WTC11 (cell line): ENCODE measurements around the gene ATXN7. TPM values are rescaled to one million over a fixed set of nuclear protein-coding genes. Genes with fewer than 3 reads are reported as not detected.

Experiments
- ATAC-seq: fragments of 200-7000 bp; cut with Tn5 transposase; 2 replicates; pipeline ENCODE4 v1.10.0; 2021; ENCODE audit warnings: mild to moderate bottlenecking, moderate library complexity
- CTCF ChIA-PET: fragments of 300-600 bp; sonication (Branson Sonifier 250); formaldehyde crosslinking; loops from one replicate; lab custom pipeline; 2021; ENCODE audit warnings: antibody characterized with exemption; lab: Charles Lee
- POLR2A ChIA-PET: fragments of 350-600 bp; sonication (Branson Sonifier 250); formaldehyde crosslinking; loops from one replicate; lab custom pipeline; 2021; ENCODE audit warnings: antibody characterized with exemption; lab: Charles Lee
- DNase-seq: peaks from one replicate; pipeline ENCODE4 v3.0.0; 2021; ENCODE audit warnings: low spot score
- H3K27ac Mint-ChIP-seq: 2 replicates; pipeline ENCODE4 v1.8.0; 2021; ENCODE audit warnings: mixed read lengths
- H3K27me3 Mint-ChIP-seq: 2 replicates; pipeline ENCODE4 v1.8.0; 2021; ENCODE audit warnings: low read depth, mild to moderate bottlenecking, moderate library complexity, mixed read lengths
- H3K36me3 Mint-ChIP-seq: 2 replicates; pipeline ENCODE4 v1.8.0; 2021; ENCODE audit warnings: mixed read lengths
- H3K4me1 Mint-ChIP-seq: 2 replicates; pipeline ENCODE4 v1.8.0; 2022; ENCODE audit warnings: mixed read lengths
- H3K4me3 Mint-ChIP-seq: 2 replicates; pipeline ENCODE4 v1.8.0; 2021; ENCODE audit warnings: mild to moderate bottlenecking, moderate library complexity, mixed read lengths
- H3K9me3 Mint-ChIP-seq: 2 replicates; pipeline ENCODE4 v1.8.0; 2021; ENCODE audit warnings: mixed read lengths
- CBFB ChIP-seq: sonication (generic); formaldehyde crosslinking; IDR thresholded peaks from 2 replicates; pipeline ENCODE4 v1.8.1; 2022; ENCODE audit warnings: mild to moderate bottlenecking, low read depth, missing genetic modification reagents
- CREM ChIP-seq: sonication (generic); formaldehyde crosslinking; IDR thresholded peaks from 2 replicates; pipeline ENCODE4 v1.8.1; 2022; ENCODE audit warnings: mild to moderate bottlenecking, missing genetic modification reagents, moderate library complexity
- ETV6 ChIP-seq: sonication (generic); formaldehyde crosslinking; IDR thresholded peaks from 2 replicates; pipeline ENCODE4 v1.8.1; 2022; ENCODE audit warnings: mild to moderate bottlenecking, missing genetic modification reagents
- HMGA2 ChIP-seq: fragments of 250-450 bp; sonication (Bioruptor Pico); IDR thresholded peaks from 2 replicates; pipeline ENCODE4 v1.4.0; 2021; ENCODE audit warnings: mild to moderate bottlenecking, moderate library complexity
- HMGXB4 ChIP-seq: sonication (generic); formaldehyde crosslinking; IDR thresholded peaks from 2 replicates; pipeline ENCODE4 v1.8.1; 2023; ENCODE audit warnings: mild to moderate bottlenecking, moderate library complexity, missing genetic modification reagents
- KAT7 ChIP-seq: sonication (generic); formaldehyde crosslinking; IDR thresholded peaks from 2 replicates; pipeline ENCODE4 v1.8.1; 2023; ENCODE audit warnings: missing genetic modification reagents, mild to moderate bottlenecking, borderline replicate concordance
- PREB ChIP-seq: sonication (generic); formaldehyde crosslinking; IDR thresholded peaks from 2 replicates; pipeline ENCODE4 v1.8.1; 2022; ENCODE audit warnings: mild to moderate bottlenecking, missing genetic modification reagents, moderate library complexity, borderline replicate concordance
- RELA ChIP-seq: sonication (generic); formaldehyde crosslinking; IDR thresholded peaks from 2 replicates; pipeline ENCODE4 v1.8.1; 2022; ENCODE audit warnings: missing genetic modification reagents, mild to moderate bottlenecking, borderline replicate concordance
- RORB ChIP-seq: fragments of 250-450 bp; sonication (Bioruptor Pico); IDR thresholded peaks from 2 replicates; pipeline ENCODE4 v1.9.0; 2021; ENCODE audit warnings: mild to moderate bottlenecking
- SOX15 ChIP-seq: fragments of 250-450 bp; sonication (Bioruptor Pico); IDR thresholded peaks from 2 replicates; pipeline ENCODE4 v1.9.0; 2021; ENCODE audit warnings: mild to moderate bottlenecking
- STAT6 ChIP-seq: sonication (generic); formaldehyde crosslinking; conservative IDR thresholded peaks from 2 replicates; pipeline ENCODE4 v1.8.1; 2023; ENCODE audit warnings: mild to moderate bottlenecking, low read depth, missing genetic modification reagents, moderate library complexity
- TEAD4 ChIP-seq: sonication (generic); formaldehyde crosslinking; IDR thresholded peaks from 2 replicates; pipeline ENCODE4 v1.8.0; 2022; ENCODE audit warnings: mild to moderate bottlenecking, missing genetic modification reagents
- TP53 ChIP-seq: sonication (generic); formaldehyde crosslinking; IDR thresholded peaks from 2 replicates; pipeline ENCODE4 v1.8.1; 2023; ENCODE audit warnings: mild to moderate bottlenecking, missing genetic modification reagents
- ZNF138 ChIP-seq: sonication (generic); formaldehyde crosslinking; conservative IDR thresholded peaks from 2 replicates; pipeline ENCODE4 v1.8.1; 2022; ENCODE audit warnings: mild to moderate bottlenecking, moderate library complexity, missing genetic modification reagents
- ZNF232 ChIP-seq: sonication (generic); formaldehyde crosslinking; IDR thresholded peaks from 2 replicates; pipeline ENCODE4 v1.8.0; 2022; ENCODE audit warnings: mild to moderate bottlenecking, missing genetic modification reagents
- ZSCAN18 ChIP-seq: fragments of 250-450 bp; sonication (Bioruptor Pico); IDR thresholded peaks from 2 replicates; pipeline ENCODE4 v2.1.2; 2022; ENCODE audit warnings: mild to moderate bottlenecking, moderate library complexity
- total RNA-seq: library from RNA; stranded (reverse); gene quantifications from 3 replicates; pipeline ENCODE4 v1.2.3, GENCODE V29; 2021
- TF ChIP-seq, protein P1 (sequence below): sonication (generic); formaldehyde crosslinking; IDR thresholded peaks from 2 replicates; pipeline ENCODE4 v1.8.1; 2022; ENCODE audit warnings: low read depth, missing genetic modification reagents, borderline replicate concordance
- TF ChIP-seq, protein P2 (sequence below): sonication (generic); formaldehyde crosslinking; IDR thresholded peaks from 2 replicates; pipeline ENCODE4 v1.8.0; 2023; ENCODE audit warnings: mild to moderate bottlenecking, missing genetic modification reagents
- TF ChIP-seq, protein P3 (sequence below): fragments of 250-450 bp; sonication (Bioruptor Pico); conservative IDR thresholded peaks from 2 replicates; pipeline ENCODE4 v1.9.0; 2021; ENCODE audit warnings: mild to moderate bottlenecking

The ATXN7 gene
- total RNA-seq, 1 experiment from 2014 or later = 11.7 TPM

- no peaks in the 10 kb centered on the region for H3K27me3 Mint-ChIP-seq
- CTCF ChIA-PET = no interaction called here
These were observed 156.2 kb downstream of the ATXN7 start for GRCh38 chr3:64019879-64020278.

More at GRCh38 chr3:64019879-64020278, 156.2 kb downstream of the ATXN7 start:
- Mint-ChIP-seq H3K36me3 (peaks cover 54% of the 10 kb centered on the region), H3K9me3 (no peaks in the 10 kb centered on the region), H3K4me3 (no peak overlapping the region), H3K4me1 (peaks cover 13% of the 10 kb centered on the region), H3K27ac (no peak overlapping the region)
- ATAC-seq = no peak
- DNase-seq = no peak
- POLR2A ChIA-PET = no interaction called here
- TF ChIP-seq, protein P1, sequence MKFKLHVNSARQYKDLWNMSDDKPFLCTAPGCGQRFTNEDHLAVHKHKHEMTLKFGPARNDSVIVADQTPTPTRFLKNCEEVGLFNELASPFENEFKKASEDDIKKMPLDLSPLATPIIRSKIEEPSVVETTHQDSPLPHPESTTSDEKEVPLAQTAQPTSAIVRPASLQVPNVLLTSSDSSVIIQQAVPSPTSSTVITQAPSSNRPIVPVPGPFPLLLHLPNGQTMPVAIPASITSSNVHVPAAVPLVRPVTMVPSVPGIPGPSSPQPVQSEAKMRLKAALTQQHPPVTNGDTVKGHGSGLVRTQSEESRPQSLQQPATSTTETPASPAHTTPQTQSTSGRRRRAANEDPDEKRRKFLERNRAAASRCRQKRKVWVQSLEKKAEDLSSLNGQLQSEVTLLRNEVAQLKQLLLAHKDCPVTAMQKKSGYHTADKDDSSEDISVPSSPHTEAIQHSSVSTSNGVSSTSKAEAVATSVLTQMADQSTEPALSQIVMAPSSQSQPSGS (CRISPR knock-in tag) = no peak
- no peak for TF ChIP-seq SOX15 (CRISPR knock-in tag)
- TF ChIP-seq TP53 (CRISPR knock-in tag) = no peak
- TF ChIP-seq, protein P2, sequence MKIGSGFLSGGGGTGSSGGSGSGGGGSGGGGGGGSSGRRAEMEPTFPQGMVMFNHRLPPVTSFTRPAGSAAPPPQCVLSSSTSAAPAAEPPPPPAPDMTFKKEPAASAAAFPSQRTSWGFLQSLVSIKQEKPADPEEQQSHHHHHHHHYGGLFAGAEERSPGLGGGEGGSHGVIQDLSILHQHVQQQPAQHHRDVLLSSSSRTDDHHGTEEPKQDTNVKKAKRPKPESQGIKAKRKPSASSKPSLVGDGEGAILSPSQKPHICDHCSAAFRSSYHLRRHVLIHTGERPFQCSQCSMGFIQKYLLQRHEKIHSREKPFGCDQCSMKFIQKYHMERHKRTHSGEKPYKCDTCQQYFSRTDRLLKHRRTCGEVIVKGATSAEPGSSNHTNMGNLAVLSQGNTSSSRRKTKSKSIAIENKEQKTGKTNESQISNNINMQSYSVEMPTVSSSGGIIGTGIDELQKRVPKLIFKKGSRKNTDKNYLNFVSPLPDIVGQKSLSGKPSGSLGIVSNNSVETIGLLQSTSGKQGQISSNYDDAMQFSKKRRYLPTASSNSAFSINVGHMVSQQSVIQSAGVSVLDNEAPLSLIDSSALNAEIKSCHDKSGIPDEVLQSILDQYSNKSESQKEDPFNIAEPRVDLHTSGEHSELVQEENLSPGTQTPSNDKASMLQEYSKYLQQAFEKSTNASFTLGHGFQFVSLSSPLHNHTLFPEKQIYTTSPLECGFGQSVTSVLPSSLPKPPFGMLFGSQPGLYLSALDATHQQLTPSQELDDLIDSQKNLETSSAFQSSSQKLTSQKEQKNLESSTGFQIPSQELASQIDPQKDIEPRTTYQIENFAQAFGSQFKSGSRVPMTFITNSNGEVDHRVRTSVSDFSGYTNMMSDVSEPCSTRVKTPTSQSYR (CRISPR knock-in tag) = no peak
- TF ChIP-seq HMGA2 (CRISPR knock-in tag) = no peak
- no peak for TF ChIP-seq CREM (CRISPR knock-in tag)
- TF ChIP-seq, protein P3, sequence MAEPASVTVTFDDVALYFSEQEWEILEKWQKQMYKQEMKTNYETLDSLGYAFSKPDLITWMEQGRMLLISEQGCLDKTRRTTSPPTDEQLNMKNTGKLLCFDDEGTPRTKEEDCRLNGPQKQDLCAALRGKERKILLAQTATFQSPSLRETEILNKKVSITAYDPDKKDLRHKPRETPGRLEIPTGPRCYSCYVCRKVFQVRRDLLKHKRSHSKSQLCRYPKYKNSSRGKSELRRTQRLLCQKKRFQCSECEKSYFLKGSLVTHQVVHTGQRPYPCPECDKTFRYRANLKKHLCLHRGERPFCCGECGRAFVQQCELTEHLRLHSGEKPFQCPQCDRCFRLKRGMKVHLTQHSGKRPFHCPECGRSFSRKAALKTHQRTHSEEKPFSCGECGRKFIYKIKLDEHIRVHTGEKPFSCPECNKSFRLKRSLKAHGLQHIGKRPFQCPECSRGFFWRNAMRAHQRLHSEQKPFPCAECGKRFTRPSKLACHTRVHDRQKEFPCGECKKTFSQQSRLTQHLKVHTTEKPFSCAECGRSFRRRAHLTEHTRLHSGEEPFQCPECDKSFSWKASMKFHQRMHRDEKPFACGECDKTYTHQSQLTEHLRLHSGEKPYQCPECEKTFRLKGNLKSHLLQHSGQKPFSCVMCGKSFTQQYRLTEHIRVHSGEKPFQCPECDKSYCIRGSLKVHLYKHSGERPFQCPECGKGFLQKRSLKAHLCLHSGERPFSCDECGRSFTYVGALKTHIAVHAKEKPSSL (CRISPR knock-in tag) = no peak
- no peak for TF ChIP-seq ZSCAN18 (CRISPR knock-in tag)
- TF ChIP-seq STAT6 (CRISPR knock-in tag) = no peak
- no peak for TF ChIP-seq PREB (CRISPR knock-in tag)
- no peak for TF ChIP-seq CBFB (CRISPR knock-in tag)
- no peak for TF ChIP-seq KAT7 (CRISPR knock-in tag)
- TF ChIP-seq ZNF232 (CRISPR knock-in tag) = no peak
- TF ChIP-seq ZNF138 (CRISPR knock-in tag) = no peak
- TF ChIP-seq RELA = no peak
- no peak for TF ChIP-seq TEAD4 (CRISPR knock-in tag)
- no peak for TF ChIP-seq ETV6
- TF ChIP-seq HMGXB4 (CRISPR knock-in tag) = no peak
- TF ChIP-seq RORB = no peak
